CD4-positive, alpha-beta T cell treated with Interleukin-6 for 4 hours (primary cell): ENCODE data around the gene PAX1.

ENCODE experiments used
- DNase-seq: peaks from one replicate; pipeline ENCODE4 v3.0.0-alpha.2; 2020; ENCODE audit warnings: mixed read lengths

PAX1 gene

GRCh38 chr20:21703717-21704407 is 1.6 kb upstream of the PAX1 start:
- DNase-seq = no peak

- DNase-seq = no peak
Measured at GRCh38 chr20:21704408-21705385, 767 bp upstream of the PAX1 start.

- DNase-seq = no peak
Measured at GRCh38 chr20:21706261-21707195, 1.1 kb downstream of the PAX1 start.

- no peak for DNase-seq
Measured at GRCh38 chr20:21707267-21707666, 1.8 kb downstream of the PAX1 start.

- DNase-seq = no peak
Measured at GRCh38 chr20:21707999-21708737, 2.7 kb downstream of the PAX1 start.

- no peak for DNase-seq
Measured at GRCh38 chr20:21708738-21709534, 3.5 kb downstream of the PAX1 start.

- DNase-seq = no peak
Measured at GRCh38 chr20:21709535-21709904, 4.1 kb downstream of the PAX1 start.

- no peak for DNase-seq
Measured at GRCh38 chr20:21710341-21710740, 4.9 kb downstream of the PAX1 start.

GRCh38 chr20:21710863-21711431 is 5.5 kb downstream of the PAX1 start:
- DNase-seq = no peak

GRCh38 chr20:21712443-21713059 is 7.1 kb downstream of the PAX1 start:
- DNase-seq = no peak

GRCh38 chr20:21713470-21713869 is 8.0 kb downstream of the PAX1 start:
- DNase-seq = no peak

- DNase-seq = no peak
Measured at GRCh38 chr20:21713901-21714296, 8.4 kb downstream of the PAX1 start.

- DNase-seq = no peak
Measured at GRCh38 chr20:21714297-21715192, 9.1 kb downstream of the PAX1 start.

GRCh38 chr20:21715193-21715881 is 9.9 kb downstream of the PAX1 start:
- DNase-seq = no peak

GRCh38 chr20:21719592-21720214 is 14.2 kb downstream of the PAX1 start:
- DNase-seq = peak; percentile 18

GRCh38 chr20:21725892-21726291 is 20.4 kb downstream of the PAX1 start:
- no peak for DNase-seq

GRCh38 chr20:21729316-21729715 is 23.9 kb downstream of the PAX1 start:
- DNase-seq = no peak

- DNase-seq = no peak
Measured at GRCh38 chr20:21739161-21739560, 33.7 kb downstream of the PAX1 start.
